Activated CD4-positive, alpha-beta T cell treated with anti-CD3 and anti-CD28 coated beads for 24 hours (primary cell): ENCODE results near the gene C4A.
"Not testable (repeated sequence)": the region's sequence is repeated elsewhere in the genome, so short reads cannot be mapped to it uniquely, and the experiment has no call there.

Experiments used
- DNase-seq, 2 donors: peaks; one replicate each; pipeline ENCODE4 v3.0.0-alpha.2; 2020; ENCODE audit warnings: low read depth in 2 of 2

C4A gene

DNA sequence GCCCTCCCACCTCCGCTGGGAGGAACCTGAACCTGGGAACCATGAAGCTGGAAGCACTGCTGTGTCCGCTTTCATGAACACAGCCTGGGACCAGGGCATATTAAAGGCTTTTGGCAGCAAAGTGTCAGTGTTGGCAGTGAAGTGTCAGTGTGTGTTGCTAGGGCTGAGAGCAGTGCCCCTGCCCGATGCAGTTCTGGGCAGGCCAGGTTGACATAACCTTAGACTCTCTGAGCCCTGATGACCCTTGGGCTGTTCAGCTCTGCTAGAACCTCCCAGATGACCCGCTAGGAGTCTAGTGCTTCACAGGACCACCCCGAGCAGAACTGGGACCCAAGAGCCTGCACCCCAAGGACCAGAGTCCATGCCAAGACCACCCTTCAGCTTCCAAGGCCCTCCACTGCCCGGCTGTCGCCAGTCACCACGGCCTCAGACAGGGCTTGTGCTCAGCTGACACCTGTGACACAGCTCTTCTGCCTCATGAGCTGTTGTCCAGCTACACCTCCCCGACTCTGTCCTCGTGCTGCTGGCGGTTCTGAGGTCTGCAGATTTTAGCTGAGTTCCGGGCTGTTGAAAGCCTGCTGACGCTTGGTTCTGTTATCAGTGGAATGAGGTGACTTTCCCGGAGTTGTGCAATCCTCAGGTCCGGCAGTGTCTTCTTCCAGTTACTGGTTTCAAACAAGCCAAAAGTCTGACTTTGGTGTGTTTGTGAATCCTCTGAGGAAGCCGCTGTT is 53.6 kb downstream of the C4A start:
- DNase-seq: not testable (repeated sequence)

DNA sequence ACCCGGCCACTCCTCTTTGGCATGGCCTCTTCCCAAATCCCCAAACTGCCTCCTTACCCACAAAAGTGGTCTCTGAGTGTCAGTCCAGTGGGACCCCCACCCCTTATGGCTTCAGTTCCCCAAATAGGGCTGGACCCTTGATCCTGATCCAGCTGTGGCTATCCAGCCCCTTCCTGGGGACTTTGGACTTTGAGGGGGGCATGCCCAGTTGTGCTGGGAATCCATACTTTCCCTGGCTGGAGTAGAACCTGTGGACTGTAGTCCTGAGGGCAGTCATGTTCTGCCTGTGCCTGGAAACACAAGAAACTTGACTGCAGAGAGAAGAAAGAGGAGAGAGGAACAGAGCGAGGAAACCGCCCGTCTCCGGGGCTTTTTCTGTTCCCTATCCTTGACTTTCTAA is 55.3 kb downstream of the C4A start:
- not testable (repeated sequence) for DNase-seq

DNA sequence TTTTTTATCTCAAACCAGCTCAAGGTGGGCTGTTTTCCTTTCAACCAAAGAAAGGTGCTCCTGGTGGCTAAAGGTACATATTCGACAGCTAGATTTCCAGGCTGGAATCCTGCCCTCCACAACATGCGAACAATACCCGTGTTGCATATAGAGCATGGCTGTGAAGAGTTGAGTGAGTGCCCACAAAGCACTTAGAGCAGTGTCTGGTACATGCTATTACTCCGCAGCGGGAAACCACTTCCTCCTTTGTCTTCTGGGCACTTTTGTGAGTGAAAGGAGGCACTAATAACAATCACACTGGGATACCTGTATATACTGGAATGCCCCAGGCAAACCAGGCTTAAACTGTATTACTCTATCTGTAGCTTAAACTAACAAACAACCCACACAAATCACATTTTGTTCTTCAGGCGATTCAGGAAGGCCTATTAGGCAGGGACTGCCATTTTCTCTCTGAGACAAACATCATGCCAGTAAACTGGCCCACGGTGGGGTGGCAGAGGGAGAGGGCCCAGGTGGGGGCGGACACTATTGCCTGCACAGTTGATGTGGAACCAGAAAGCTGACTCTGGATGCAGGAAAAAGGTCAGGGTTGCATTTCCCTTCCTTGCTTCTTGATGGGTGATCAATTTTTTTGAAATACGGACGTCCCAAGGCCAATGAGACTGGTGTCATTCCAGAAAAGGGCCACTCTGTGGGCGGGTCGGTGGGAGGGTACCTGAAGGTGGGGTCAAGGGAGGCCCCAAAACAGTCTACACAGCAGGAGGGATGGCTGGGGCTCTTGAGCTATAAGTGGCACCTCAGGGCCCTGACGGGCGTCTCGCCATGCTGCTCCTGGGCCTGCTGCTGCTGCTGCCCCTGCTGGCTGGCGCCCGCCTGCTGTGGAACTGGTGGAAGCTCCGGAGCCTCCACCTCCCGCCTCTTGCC is 56.0 kb downstream of the C4A start, which contains the start of gene CYP21A2:
CYP21A2 (plus strand) TSS at position 818 of the 927 bp plus-strand sequence; CDS start at position 826, 8 bp downstream.
- not testable (repeated sequence) for DNase-seq

DNA sequence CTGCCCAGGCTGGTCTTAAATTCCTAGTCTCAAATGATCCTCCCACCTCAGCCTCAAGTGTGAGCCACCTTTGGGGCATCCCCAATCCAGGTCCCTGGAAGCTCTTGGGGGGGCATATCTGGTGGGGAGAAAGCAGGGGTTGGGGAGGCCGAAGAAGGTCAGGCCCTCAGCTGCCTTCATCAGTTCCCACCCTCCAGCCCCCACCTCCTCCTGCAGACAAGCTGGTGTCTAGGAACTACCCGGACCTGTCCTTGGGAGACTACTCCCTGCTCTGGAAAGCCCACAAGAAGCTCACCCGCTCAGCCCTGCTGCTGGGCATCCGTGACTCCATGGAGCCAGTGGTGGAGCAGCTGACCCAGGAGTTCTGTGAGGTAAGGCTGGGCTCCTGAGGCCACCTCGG is 57.0 kb downstream of the C4A start:
- not testable (repeated sequence) for DNase-seq

DNA sequence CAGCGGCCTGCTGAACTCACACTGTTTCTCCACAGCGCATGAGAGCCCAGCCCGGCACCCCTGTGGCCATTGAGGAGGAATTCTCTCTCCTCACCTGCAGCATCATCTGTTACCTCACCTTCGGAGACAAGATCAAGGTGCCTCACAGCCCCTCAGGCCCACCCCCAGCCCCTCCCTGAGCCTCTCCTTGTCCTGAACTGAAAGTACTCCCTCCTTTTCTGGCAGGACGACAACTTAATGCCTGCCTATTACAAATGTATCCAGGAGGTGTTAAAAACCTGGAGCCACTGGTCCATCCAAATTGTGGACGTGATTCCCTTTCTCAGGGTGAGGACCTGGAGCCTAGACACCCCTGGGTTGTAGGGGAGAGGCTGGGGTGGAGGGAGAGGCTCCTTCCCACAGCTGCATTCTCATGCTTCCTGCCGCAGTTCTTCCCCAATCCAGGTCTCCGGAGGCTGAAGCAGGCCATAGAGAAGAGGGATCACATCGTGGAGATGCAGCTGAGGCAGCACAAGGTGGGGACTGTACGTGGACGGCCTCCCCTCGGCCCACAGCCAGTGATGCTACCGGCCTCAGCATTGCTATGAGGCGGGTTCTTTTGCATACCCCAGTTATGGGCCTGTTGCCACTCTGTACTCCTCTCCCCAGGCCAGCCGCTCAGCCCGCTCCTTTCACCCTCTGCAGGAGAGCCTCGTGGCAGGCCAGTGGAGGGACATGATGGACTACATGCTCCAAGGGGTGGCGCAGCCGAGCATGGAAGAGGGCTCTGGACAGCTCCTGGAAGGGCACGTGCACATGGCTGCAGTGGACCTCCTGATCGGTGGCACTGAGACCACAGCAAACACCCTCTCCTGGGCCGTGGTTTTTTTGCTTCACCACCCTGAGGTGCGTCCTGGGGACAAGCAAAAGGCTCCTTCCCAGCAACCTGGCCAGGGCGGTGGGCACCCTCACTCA is 57.7 kb downstream of the C4A start:
- not testable (repeated sequence) for DNase-seq

DNA sequence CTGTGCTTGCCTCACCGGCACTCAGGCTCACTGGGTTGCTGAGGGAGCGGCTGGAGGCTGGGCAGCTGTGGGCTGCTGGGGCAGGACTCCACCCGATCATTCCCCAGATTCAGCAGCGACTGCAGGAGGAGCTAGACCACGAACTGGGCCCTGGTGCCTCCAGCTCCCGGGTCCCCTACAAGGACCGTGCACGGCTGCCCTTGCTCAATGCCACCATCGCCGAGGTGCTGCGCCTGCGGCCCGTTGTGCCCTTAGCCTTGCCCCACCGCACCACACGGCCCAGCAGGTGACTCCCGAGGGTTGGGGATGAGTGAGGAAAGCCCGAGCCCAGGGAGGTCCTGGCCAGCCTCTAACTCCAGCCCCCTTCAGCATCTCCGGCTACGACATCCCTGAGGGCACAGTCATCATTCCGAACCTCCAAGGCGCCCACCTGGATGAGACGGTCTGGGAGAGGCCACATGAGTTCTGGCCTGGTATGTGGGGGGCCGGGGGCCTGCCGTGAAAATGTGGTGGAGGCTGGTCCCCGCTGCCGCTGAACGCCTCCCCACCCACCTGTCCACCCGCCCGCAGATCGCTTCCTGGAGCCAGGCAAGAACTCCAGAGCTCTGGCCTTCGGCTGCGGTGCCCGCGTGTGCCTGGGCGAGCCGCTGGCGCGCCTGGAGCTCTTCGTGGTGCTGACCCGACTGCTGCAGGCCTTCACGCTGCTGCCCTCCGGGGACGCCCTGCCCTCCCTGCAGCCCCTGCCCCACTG is 58.6 kb downstream of the C4A start:
- not testable (repeated sequence) for DNase-seq

DNA sequence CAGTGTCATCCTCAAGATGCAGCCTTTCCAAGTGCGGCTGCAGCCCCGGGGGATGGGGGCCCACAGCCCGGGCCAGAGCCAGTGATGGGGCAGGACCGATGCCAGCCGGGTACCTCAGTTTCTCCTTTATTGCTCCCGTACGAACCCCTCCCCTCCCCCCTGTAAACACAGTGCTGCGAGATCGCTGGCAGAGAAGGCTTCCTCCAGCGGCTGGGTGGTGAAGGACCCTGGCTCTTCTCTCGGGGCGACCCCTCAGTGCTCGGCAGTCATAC is 59.1 kb downstream of the C4A start:
- DNase-seq: not testable (repeated sequence)

DNA sequence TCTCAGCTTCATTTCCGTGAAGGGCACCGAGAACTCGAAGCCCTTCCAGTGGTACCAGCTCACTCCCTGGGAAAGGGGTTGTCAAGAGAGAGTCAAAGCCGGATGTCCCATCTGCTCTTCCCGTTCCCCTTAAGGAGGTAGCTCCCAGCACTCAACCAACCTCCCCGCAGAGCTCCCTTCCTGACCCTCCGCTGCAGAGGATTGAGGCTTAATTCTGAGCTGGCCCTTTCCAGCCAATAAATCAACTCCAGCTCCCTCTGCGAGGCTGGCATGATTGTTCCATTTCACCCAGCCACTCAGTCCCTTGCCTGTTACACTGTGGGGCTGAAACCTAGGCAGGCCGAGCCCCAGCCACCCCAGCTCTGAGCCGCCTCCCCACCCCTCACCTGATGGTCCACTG is 59.5 kb downstream of the C4A start:
- DNase-seq: not testable (repeated sequence)

DNA sequence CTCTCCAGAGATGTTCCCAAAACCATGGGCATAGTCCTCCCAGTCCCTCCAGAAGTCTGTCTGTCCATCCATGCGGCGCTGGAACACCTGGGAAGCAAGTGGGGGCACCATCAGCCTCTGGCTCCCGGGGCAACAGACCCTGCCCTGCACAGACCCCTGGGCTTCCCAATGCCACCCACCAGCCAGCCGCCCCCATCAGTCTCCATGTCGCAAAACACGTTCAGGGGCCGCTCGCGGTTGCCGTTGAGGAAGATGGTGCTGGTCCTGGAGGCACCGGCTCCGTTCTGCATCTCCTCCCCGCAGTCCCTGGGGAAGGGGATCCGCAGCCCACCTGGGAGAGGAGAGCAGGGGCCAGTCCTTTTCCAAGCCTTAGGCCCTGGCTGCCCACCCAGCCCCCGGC is 60.4 kb downstream of the C4A start:
- not testable (repeated sequence) for DNase-seq

DNA sequence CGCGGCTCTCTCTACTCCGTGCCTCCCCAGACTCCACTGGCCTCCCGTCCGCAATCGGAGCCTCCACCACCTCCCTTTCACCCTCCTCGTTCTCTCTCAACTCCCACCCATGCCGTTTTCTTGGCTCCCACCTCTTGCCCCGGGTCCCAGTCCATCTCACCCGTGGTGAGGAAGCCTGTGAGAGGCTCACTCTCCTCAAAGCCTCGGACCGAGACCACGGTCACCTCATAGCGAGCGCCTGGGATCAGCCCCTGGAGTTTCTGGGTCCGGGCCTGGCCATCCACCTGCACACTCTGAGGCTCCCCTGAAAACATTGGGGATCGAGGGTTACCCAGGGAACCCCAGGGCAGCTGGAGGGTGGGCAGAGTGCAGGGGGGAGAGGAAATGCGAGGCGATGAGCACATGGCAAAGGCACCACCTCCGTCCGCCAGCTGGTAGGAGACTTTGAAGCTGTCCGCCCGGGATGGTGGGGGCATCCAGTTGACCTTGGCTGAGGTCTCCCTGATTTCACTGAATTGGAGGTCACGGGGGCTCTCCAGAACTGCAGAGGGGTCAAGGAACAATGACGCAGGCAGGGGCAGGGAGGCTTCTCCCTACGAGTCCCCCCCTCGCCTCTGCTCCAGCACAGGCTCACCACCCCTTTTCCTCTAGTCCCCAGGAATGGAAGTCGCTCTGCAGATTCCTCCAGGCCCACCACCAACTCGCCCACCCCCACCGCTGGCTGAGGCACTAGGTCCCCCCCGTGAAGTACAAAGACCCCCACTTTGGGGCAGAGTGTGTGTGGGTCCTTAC is 61.9 kb downstream of the C4A start:
- DNase-seq: not testable (repeated sequence)

DNA sequence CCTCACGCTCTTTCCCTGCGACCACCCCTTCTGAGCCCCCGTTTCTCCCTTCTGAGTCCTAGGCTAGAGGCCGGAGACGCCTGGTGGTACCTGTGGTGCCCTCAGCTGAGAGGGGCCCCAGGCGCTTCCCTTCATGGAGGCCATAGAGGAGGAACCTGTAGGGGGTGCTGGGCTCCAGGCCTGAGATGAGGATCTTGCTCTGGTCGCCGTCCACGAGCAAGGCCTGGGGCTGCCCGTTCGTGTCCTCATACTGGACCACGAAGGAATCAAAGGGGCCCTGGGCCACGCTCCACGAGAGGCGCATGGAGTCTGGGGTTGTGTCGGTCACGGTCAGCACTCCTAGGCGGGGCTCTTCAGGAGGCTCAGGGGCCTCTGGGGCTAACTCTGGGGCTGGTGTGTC is 63.1 kb downstream of the C4A start:
- DNase-seq: not testable (repeated sequence)

DNA sequence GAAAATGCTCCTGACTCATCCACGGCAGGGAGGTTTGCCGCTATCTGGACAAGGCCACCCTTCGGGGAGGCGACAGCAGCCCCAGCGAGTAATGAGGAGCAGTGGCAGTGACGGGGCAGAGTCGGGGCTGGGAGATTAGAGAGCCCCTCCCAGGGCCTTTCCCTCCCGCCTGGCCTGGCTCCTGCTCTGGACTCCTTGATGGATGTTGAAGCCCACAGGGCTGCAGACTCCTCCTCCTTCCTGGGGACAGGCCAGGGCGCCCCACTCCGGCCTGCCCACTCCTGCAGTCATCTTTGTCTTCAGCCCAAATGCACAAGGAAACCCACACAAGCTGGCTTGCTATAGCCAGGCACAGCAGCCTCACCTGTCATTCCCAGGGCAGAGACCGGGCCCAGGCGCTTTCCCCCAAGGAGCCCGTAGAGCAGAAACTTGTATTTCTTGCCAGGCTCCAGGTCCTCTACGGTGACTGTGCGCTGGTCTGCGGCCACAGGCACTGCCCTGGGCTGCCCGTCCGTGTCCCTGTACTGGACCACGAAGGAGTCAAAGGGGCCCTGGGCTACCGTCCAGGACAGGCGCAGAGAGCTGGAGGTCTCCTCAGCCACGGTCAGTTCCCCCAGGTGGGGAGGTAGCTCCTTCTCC is 64.1 kb downstream of the C4A start:
- DNase-seq: no peak

DNA sequence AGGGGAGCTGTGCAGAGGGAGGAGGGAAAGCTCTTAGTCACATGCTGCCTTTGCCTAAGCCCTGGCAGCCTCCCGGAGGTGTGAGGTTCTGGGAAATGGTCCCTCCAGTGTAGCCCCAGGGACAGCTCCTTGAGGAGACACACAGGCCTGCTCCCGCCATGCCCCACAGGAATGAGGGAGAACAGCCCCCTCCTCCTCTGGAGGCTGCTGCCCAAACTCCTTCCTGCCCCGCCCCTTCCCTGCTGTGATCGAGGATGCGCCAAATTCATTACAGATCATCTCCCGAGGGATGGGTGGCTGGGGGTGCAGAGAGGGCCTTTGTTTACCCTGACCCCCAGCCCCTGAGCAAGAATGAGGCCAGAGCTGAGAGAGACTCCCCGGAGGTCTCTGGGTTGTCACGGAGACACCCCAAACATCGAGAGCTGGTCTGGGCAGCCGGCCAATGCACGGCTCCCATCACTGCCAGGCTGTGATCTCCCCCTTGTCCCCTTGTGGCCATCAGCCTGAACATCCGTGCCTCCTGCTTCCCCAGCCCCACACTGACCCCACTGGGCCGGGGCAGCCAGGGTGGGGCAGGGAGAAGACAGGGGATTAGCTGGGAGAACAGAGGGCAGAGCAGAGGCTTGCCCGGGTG is 64.7 kb downstream of the C4A start:
- DNase-seq: no peak

DNA sequence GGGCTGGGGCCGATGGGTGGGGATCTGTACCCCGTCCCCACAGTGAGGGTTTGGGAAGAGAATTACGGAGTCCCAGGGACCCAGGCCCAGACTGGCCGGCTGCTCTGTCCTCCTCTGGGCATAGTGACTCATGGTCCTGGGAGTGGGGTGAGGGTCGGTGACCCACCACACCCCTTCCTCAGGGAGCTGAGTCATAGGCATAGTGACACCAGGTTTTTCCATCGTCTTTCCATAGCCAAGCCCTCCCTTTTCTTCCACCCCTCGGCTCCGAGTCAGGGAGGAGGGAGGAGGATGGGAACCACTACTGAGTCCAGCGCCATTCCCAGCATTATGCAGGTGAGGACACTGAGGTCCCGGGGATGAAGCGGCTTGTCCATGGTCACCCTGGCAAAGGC is 65.2 kb downstream of the C4A start:
- no peak for DNase-seq

DNA sequence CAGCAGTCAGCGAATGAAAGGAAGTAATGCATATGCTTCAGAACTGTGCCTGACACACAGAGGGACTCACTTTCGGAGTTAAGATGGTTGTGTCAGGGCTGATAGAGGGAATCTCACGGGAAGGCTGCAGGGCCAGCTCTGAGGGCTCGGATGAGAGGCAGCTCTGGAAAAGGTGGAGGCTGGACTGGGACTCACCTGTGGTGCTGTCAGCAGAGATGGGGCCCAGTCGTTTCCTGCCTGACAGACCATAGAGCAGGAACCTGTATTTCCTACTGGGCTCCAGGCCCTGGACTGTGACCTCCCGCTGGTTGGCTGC is 65.6 kb downstream of the C4A start:
- no peak for DNase-seq

DNA sequence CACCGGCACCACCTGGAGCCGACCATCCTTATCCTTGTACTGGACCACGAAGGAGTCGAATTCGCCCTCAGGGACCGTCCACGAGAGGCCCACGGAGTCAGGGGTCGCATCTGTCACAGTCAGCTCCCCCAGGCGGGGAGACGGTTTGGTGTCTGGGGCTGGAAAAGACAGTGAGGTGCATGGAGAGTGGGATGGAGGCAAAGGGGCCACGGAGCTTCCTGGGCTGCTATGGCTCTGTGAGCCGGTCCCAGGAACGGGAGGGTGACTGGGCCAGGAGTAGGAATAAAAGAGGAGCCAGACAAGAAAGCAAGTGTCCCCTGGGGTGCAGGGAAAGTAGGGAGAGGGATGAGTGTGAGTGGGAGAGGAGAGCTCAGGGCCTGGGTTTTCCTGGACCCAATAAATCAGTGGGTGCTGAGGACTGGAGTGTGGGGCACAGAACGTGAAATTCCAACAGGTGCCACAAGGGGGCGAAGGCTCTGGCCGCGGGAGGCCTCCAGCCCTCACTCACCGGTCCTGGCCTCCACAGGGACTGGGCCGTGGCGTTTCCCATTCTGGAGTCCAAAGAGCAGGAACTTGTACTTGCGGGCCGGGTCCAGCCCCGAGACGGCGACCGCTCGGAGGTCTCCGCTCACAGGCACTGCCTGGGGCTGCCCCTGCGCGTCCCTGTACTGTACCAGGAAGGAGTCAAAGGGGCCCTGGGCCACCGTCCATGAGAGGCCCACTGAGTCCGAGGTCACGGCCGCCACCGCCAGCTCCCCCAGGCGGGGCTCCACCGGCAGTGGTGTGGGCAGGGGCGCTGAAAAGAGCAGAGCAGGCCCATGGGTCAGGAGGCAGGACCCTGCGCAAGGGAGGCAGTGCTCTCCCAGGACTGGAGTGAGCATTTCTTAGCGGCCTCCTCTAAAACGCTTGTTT is 66.3 kb downstream of the C4A start:
- DNase-seq: peak; percentile 64 to 72

DNA sequence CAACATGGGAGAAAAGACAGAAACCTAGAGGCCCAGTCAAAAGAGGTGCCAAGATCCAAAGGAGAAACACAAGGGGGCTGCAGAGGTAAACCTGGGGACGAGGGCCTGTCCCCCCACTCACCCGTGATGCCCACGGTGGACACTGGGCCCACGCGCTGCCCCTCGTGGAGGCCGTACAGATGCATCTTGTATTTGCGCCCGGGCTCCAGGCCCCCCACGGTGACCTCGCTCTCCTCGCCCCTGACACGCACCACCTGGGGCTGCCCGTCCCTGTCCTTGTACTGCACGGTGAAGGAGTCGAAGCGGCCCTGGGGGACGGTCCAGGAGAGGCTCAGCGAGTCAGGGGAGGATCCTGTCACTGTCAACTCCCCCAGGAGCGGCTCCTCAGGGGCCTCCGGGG is 67.3 kb downstream of the C4A start:
- not testable (repeated sequence) for DNase-seq

DNA sequence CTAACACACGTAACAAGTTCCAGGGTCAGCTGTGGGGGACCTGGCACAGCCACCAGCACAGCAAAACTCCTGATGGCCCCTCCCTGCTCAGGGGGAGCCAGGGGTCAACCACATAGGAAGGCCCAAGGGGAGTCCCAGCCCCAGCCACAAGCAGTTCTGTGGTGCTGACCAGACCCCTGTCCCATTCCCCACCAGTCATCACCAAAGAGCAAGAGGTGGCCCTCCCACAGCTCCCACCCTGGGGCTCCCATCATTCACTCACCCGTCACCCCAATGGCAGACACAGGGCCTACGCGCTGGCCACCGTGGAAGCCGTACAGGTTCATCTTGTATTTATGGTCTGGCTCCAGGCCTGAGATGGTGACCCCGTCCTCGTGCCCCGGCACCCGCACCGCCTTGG is 67.9 kb downstream of the C4A start:
- not testable (repeated sequence) for DNase-seq
